GM18505 (cell line): ENCODE data around the gene ZBED1.
A peak's percentile ranks its signal among the peaks of the same experiment; 100 is the strongest.
"Not testable (repeated sequence)": the region's sequence is repeated elsewhere in the genome, so short reads cannot be mapped to it uniquely, and the experiment has no call there.

Experiments used
- ATAC-seq: cut with Tn5 transposase; IDR thresholded peaks from one replicate; pipeline ENCODE4 v1.9.1; 2021; ENCODE audit not compliant: unreplicated experiment
- POLR2A ChIP-seq: IDR thresholded peaks from 4 replicates; pipeline ENCODE4 v1.6.1; 2011; ENCODE audit warnings: borderline replicate concordance; ENCODE audit not compliant: insufficient read depth, insufficient read length; ENCODE audit errors: extremely low read depth

ZBED1 gene

GRCh38 chrX:2500803-2501558, at the start of gene ZBED1, which contains the start of gene DHRSX:
ZBED1 (minus strand) TSS chrX:2500976; CDS start chrX:2490719, 10,257 bp downstream.
DHRSX (minus strand) TSS chrX:2500976; CDS start chrX:2500925, 51 bp downstream.
- TF ChIP-seq POLR2A: peak; percentile 81

DNA sequence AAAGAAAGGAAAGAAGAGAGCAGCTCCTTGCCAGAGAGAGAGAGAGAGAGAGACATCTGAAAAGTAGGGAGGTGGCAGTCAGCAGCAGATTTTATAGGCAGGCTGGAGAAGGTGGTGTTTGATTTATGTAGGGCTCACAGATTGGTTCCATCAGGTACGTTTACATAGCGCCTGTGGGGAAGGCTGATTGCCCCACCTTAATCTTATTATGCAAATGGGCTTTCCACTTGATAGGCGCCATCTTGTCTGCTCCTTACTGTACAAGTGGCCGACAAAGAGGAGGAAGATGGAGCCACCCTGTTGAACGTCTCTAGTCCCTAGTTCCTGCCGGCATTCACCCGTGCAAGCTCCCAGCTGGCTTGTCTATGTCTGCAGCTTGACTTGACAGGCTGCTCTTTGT, 49.1 kb upstream of the ZBED1 start:
- no peak for ATAC-seq
- no peak for TF ChIP-seq POLR2A

More at GRCh38 chrX:2500803-2501558, at the start of gene ZBED1, which contains the start of gene DHRSX:
- peak; percentile 71 for ATAC-seq

DNA sequence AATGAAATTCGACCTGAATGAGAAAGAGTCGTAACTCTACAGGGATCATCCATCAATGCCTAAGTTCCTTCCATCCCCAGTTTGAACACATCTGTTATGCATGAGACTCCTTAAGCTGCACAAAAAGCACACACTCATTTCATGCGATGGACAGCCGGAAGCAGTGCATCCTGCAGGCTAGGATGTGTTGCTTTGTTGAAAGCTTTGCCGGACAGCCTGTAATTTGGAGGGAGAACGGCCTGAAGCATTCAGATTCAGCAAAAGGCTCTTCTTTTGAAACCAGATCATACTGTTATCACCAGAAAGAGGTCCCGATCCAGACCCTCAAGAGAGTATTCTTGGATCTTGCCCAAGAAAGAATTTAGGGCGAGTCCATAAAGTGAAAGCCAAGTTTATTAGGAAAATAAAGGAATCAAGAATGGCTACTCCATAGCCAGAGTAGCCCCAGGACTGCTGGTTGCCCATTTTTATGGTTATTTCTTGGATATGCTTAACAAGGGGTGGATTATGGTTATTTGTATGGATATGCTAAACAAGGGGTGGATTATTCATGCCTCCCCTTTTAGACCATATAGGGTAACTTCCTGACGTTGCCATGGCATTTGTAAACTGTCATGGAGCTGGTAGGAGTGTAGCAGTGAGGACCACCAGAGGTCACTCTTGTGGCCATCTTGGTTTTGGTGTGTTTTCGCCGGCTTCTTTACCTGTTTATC, 48.1 kb upstream of the ZBED1 start:
- ATAC-seq: no peak
- TF ChIP-seq POLR2A: no peak

DNA sequence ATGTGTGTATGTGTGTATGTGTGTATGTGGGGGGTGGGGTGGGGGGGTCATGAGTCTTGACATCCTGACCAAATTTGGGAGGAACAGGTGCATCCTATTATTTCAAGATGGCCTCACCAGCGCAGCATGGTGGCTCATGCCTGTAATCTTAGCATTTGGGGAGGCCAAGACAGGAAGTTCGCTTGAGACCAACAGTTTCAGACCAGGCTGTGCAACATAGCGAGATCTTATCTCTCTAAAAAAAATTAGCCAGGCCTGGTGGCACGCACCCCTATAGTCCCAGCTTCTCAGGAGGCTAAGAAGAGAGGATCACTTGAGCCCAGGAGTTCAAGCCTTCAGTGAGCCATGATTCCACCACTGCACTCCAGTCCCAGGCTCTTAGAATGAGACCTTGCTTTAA, 47.0 kb upstream of the ZBED1 start:
- ATAC-seq: no peak
- TF ChIP-seq POLR2A: no peak

DNA sequence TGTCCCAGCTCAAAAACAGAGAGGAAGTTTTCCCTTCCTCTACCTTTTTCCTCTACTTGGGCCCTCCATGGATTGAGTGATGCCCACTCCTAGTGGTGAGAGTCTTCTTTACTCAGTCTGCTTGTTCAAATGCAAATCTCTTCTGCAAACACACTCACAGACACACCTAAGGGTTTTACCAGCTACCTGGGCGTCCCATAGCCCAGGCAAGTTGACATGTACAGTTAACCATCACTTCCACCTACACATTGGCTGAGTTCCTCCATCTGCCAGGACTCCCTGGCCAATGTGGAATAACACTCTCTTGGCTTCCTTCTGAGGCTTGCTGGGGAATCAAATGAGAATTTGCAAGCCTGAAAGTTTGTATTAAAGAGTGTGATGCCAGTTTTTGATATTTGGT, 45.7 kb upstream of the ZBED1 start:
- no peak for ATAC-seq
- TF ChIP-seq POLR2A: no peak

DNA sequence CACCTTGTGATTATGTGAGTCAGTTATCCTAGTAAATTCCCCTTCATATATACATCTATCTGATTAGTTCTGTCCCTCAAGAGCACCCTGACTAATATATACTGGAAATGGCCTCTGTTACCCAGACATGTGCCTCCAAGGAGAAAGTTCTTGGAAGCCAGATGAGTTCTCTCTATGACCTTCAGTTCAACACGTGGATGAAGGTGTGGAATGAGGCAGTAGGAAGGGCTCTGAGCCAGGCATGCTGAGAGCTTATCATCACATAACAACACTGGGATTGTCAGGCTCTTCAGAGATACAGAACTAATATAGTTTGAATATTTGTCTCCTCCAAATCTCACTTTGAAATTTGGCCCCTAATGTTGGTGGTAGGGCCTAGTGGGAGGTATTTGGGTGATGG, 44.4 kb upstream of the ZBED1 start:
- TF ChIP-seq POLR2A: no peak
- ATAC-seq: no peak

- no peak for ATAC-seq
- no peak for TF ChIP-seq POLR2A
These were observed 42.2 kb upstream of the ZBED1 start for GRCh38 chrX:2542826-2543521.

DNA sequence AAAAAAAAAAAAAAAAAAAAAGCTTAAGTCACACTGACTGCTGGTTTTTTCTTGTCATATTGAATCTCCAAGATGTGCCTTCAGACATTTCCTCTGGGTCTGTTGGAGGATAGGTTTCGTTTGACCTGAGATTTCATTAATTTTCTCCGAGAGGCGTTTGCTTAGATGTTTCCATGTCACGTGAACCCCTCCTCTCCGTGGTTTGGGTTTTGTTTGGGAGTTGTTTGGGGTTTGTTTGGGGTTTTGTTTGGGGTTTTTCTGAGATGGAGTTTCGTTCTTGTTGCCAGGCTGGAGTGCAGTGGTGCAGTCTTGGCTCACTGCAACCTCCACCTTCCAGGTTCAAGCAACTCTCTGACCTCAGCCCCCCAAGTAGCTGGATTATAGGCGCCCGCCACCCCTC, 40.8 kb upstream of the ZBED1 start:
- TF ChIP-seq POLR2A: no peak
- ATAC-seq: no peak

- TF ChIP-seq POLR2A: no peak
- ATAC-seq: no peak
These were observed 39.7 kb upstream of the ZBED1 start for GRCh38 chrX:2540426-2540947.

GRCh38 chrX:2539586-2539985, 38.8 kb upstream of the ZBED1 start:
- no peak for TF ChIP-seq POLR2A
- ATAC-seq: no peak

DNA sequence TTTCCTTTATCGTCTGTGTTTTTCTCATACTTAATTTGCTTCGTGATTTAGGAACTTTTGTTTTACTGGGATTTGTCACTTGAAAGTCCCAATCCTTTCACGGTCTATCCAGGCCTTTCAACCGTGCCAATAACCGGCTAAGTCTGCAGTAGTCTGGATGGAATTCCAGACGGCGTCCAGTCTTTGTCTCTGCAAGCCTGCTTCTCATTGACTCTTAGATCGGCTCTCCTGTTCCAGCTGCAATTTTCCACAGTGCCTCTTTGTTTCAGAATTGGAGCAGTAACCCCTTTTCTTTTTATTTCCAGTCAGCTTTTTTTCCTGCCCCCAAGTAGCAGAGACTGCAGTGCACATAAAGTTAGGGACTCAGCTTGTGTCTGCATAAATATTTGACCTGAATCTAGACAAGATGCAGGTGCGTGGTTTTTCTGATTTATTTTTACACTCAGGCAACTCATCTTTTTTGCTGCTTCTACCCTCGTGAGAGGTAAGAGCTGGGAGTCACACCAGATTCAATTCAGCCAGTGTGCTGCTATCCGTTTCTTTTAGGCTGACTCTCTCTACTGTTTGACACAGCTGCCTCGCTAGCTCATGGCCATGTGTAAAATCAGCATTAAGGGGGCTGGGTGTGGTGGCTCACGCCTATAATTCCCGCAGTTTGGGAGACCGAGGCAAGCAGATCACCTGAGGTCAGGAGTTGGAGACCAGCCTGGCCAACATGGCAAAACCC, 37.4 kb upstream of the ZBED1 start:
- TF ChIP-seq POLR2A: no peak
- no peak for ATAC-seq

DNA sequence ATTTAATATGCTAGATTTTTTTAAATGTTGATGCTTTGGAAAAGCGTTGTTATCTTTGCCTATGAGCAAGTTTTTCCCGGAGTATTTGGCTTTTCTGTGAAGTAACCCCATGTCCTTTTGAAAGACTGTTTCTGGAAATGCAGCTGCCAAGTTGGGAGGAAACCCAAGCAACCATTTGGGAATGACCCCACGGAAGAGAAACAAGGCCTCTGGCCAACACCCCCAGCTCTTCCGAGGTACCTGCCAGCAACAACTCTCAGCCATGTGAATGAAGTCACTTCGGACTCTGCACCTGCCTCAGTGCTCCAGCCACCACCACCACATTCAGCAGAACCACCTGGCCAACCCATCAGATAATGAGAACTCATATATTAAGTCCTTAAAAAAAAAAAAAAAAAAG, 36.2 kb upstream of the ZBED1 start:
- no peak for ATAC-seq
- no peak for TF ChIP-seq POLR2A

GRCh38 chrX:2536141-2536540, 35.4 kb upstream of the ZBED1 start:
- no peak for ATAC-seq
- no peak for TF ChIP-seq POLR2A

DNA sequence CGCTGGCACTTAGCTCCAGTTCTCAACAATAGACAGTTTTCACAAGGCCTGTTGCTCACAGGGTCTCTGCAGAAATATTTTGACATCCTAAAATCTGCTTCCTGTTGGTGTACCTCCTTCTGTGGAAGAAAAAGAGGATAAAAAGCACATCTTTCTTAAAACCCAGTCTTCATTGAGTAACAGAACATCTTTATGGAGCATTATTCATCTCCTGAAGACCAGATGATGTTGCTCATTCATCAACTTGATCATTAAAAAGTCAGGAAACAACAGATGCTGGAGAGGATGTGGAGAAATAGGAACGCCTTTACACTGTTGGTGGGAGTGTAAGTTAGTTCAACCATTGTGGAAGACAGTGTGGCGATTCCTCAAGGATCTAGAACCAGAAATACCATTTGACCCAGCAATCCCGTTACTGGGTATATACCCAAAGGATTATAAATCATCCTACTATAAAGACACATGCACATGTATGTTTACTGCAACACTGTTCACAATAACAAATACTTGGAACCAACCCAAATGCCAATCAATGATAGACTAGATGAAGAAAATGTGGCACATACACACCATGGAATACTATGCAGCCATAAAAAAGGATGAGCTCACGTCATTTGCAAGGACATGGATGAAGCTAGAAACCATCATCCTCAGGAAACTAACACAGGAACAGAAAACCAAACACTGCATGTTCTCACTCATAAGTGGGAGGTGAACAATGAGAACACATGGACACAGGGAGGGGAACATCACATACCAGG, 33.7 kb upstream of the ZBED1 start:
- ATAC-seq: not testable (repeated sequence)
